Neuron (in vitro differentiated cells): Measurements from ENCODE around the gene COBL.

Source experiments
- H2AFZ ChIP-seq: one replicate; pipeline ENCODE4 v1.6.1; 2013; ENCODE audit warnings: low read depth, mild to moderate bottlenecking, inconsistent platforms, low read length, moderate library complexity
- H3K27me3 ChIP-seq: one replicate; pipeline ENCODE4 v1.6.1; 2013; ENCODE audit warnings: low read length; ENCODE audit not compliant: insufficient read depth
- H3K36me3 ChIP-seq: one replicate; pipeline ENCODE4 v1.6.1; 2013; ENCODE audit warnings: low read length; ENCODE audit not compliant: insufficient read depth
- H3K4me1 ChIP-seq: one replicate; pipeline ENCODE4 v1.6.1; 2013; ENCODE audit warnings: low read length; ENCODE audit not compliant: insufficient read depth
- H3K4me3 ChIP-seq: 2 replicates; pipeline ENCODE4 v1.5.1; 2013; ENCODE audit warnings: mild to moderate bottlenecking, low read length, moderate library complexity
- H3K9me3 ChIP-seq: one replicate; pipeline ENCODE4 v1.6.1; 2013; ENCODE audit warnings: low read length

Gene COBL

DNA sequence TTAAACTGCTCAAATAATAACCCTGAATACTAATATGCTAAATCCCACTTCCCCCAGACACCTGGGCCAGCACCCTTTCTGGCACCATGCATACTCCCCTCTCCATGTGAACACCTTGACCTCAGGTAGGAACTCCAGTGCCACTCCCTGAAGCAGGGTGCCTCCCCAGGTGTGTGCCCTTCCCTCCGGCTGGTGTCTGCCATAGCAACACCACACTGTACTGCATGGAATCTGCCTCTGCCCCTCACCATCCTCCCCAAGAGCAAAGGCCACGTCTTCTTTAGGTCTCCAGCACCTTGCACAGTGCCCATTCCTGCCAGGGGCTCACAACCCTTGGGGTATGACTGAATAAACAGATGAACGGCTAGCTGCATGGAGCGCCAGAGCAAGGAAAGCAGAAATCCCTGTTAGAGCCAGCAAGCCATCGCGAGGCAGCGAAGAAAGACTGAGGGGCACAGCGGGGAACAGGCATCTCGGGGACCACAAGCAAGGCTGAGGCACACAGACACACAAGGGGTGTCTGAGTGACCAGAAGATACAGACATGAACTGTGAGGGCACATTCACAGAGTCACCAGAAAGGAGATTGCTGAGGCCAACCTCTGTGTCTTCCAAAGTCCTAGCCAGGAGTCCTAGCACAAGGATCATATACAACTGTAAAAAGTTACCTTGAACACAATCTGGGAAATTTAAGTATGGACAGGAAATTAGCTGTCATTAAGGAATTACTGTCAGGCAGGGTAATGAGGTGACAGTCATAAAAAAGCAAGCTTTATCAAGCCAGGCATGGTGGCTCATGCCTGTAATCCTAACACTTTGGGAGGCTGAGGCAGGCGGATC is 25.7 kb downstream of the COBL start:
- H3K27me3 ChIP-seq, result no peaks in the 10 kb centered on the region
- H2AFZ ChIP-seq, result no peak overlapping the region
- H3K36me3 ChIP-seq, result no peaks in the 10 kb centered on the region
- H3K4me3 ChIP-seq, result no peak overlapping the region
- no peaks in the 10 kb centered on the region for H3K9me3 ChIP-seq
- H3K4me1 ChIP-seq, result no peaks in the 10 kb centered on the region

DNA sequence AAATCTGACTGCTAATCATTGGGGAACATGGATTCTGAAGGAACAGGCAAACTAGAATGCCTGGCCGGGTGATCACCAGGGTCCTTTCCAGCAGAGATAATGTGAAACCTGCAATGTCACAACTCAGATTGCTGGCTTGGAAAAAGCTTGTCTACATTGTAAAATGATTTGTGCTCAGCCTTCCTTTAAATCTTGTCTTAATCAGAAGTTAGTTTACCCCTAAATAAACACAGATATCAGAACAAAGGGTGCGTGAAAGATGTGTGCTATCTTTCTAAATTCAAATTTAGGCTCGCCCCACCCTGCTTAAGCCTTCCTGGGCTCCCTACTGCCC is 26.3 kb downstream of the COBL start:
- Histone ChIP-seq H3K4me3 (no peak overlapping the region), H3K36me3 (no peaks in the 10 kb centered on the region), H3K27me3 (no peaks in the 10 kb centered on the region), H3K9me3 (no peaks in the 10 kb centered on the region), H2AFZ (no peak overlapping the region), H3K4me1 (no peaks in the 10 kb centered on the region)

DNA sequence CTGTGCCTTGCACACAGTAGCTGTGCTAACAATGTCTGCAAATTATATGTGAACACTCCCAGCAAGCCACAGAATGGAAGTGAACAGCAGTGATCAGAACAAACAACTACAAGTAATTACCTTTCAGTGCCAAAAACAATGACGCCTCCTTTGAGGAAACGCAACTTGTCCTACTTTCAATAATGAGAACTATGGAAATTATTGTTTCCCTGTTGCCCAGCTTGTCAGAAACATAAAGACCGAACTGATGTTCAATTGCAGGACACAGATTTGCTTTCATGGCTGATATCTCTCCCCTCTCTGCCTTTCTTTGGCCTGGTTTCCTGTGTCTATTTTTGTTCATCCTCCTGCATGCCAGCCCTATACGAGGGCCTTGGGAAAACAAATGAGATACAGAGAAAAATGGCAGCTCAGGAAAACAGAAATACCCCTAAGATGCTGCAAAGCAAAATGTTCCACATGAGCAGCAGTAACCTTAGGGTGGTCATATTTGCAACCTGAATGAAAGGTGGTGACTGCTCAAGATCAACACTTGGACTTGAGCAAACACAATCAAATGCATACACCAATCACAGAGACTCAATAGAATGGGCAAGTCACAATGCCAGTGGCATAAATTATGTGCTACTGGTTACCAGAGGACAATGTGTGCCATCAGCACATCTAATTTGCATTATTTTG is 26.8 kb downstream of the COBL start:
- Histone ChIP-seq H3K36me3 (no peaks in the 10 kb centered on the region), H2AFZ (no peak overlapping the region), H3K27me3 (no peaks in the 10 kb centered on the region), H3K4me1 (no peaks in the 10 kb centered on the region), H3K4me3 (no peak overlapping the region), H3K9me3 (no peaks in the 10 kb centered on the region)

- Histone ChIP-seq H3K4me1 (no peaks in the 10 kb centered on the region), H3K4me3 (no peak overlapping the region), H3K36me3 (no peaks in the 10 kb centered on the region), H3K9me3 (no peaks in the 10 kb centered on the region), H3K27me3 (no peaks in the 10 kb centered on the region), H2AFZ (no peak overlapping the region)
Measured at GRCh38 chr7:51288896-51289622, 27.6 kb downstream of the COBL start.

DNA sequence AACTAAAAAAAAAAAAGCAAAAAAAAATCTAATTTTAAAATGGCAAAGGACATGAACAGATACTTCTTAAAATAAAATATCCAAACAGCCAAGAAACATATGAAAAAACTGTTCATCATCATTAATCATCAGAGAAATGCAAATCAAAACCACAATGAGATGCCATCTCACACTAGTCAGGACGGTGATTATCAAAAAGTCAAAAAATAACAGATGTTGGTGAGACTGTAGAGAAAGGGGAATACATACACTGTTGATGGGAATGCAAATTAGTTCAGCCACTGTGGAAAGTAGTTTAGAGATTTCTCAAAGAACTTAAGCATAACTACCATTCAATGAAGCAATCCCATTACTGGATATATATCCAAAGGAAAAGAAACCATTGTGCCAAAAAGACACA is 30.2 kb downstream of the COBL start:
- H3K4me3 ChIP-seq, result no peak overlapping the region
- H3K36me3 ChIP-seq, result no peaks in the 10 kb centered on the region
- no peaks in the 10 kb centered on the region for H3K9me3 ChIP-seq
- no peak overlapping the region for H2AFZ ChIP-seq
- no peaks in the 10 kb centered on the region for H3K4me1 ChIP-seq
- no peaks in the 10 kb centered on the region for H3K27me3 ChIP-seq

DNA sequence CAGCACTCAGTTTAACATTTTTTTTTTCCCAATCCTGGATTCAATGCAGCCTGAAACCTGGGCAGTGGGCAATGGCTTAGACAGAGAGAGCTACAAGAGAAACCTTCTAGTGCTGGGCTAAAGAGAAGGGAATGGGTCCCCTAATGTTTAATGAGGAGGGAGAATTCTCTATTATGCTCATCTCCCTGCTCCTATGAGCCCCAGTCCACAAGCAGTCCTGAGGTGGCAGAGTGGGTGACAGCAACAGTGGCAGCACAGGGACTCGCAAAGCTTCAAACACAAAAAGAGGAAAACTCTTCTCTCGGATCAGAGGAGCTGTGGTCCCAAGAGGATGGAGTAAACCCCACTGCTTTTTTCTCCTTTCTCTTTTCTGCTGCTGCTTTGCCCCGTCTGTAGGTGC is 36.5 kb downstream of the COBL start:
- H3K27me3 ChIP-seq, result peaks cover 3% of the 10 kb centered on the region
- no peaks in the 10 kb centered on the region for H3K4me1 ChIP-seq
- no peak overlapping the region for H2AFZ ChIP-seq
- no peak overlapping the region for H3K4me3 ChIP-seq
- H3K9me3 ChIP-seq, result no peaks in the 10 kb centered on the region
- H3K36me3 ChIP-seq, result no peaks in the 10 kb centered on the region

- Histone ChIP-seq H3K27me3 (peaks cover 3% of the 10 kb centered on the region), H3K4me3 (no peak overlapping the region), H2AFZ (no peak overlapping the region), H3K36me3 (no peaks in the 10 kb centered on the region), H3K4me1 (no peaks in the 10 kb centered on the region), H3K9me3 (no peaks in the 10 kb centered on the region)
Measured at GRCh38 chr7:51279391-51280023, 37.1 kb downstream of the COBL start.

GRCh38 chr7:51278797-51279196 is 37.8 kb downstream of the COBL start:
- Histone ChIP-seq H3K36me3 (no peaks in the 10 kb centered on the region), H3K9me3 (no peaks in the 10 kb centered on the region), H3K4me3 (no peak overlapping the region), H3K4me1 (no peaks in the 10 kb centered on the region), H2AFZ (no peak overlapping the region), H3K27me3 (peaks cover 3% of the 10 kb centered on the region)

DNA sequence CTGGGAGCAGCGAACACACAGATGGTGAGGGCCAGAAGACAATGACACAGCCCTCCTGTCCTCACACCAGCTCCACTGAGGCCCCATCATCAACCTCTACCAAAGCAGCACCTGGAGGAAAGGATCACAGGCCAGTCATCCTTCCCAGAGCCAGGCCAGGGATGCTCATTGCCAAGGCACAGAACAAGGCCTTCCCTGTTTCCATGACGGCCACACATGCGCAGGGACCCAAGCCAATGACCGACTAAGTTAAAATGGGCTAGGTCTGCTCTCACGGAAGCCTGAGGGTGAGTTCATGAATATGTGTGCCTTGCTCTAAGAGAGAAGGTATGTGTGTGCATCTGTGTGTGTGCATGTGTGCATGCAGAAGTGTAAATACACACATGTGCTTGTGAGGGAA is 39.6 kb downstream of the COBL start:
- no peak overlapping the region for H2AFZ ChIP-seq
- H3K4me3 ChIP-seq, result no peak overlapping the region
- no peaks in the 10 kb centered on the region for H3K9me3 ChIP-seq
- no peaks in the 10 kb centered on the region for H3K4me1 ChIP-seq
- H3K27me3 ChIP-seq, result peaks cover 3% of the 10 kb centered on the region
- H3K36me3 ChIP-seq, result no peaks in the 10 kb centered on the region

- no peak overlapping the region for H2AFZ ChIP-seq
- no peaks in the 10 kb centered on the region for H3K9me3 ChIP-seq
- no peaks in the 10 kb centered on the region for H3K36me3 ChIP-seq
- H3K4me3 ChIP-seq, result no peak overlapping the region
- no peaks in the 10 kb centered on the region for H3K4me1 ChIP-seq
- peaks cover 3% of the 10 kb centered on the region for H3K27me3 ChIP-seq
Measured at GRCh38 chr7:51276091-51276605, 40.5 kb downstream of the COBL start.

GRCh38 chr7:51275532-51275931 is 41.1 kb downstream of the COBL start:
- H3K27me3 ChIP-seq, result peaks cover 3% of the 10 kb centered on the region
- no peaks in the 10 kb centered on the region for H3K36me3 ChIP-seq
- no peaks in the 10 kb centered on the region for H3K9me3 ChIP-seq
- H3K4me3 ChIP-seq, result no peak overlapping the region
- H2AFZ ChIP-seq, result no peak overlapping the region
- no peaks in the 10 kb centered on the region for H3K4me1 ChIP-seq

- no peaks in the 10 kb centered on the region for H3K4me1 ChIP-seq
- peaks cover 3% of the 10 kb centered on the region for H3K27me3 ChIP-seq
Measured at GRCh38 chr7:51274955-51275354, 41.7 kb downstream of the COBL start.

GRCh38 chr7:51274001-51274400 is 42.6 kb downstream of the COBL start:
- H2AFZ ChIP-seq, result no peak overlapping the region
- H3K4me1 ChIP-seq, result no peaks in the 10 kb centered on the region
- H3K27me3 ChIP-seq, result peaks cover 3% of the 10 kb centered on the region
- no peaks in the 10 kb centered on the region for H3K9me3 ChIP-seq
- H3K4me3 ChIP-seq, result no peak overlapping the region
- H3K36me3 ChIP-seq, result no peaks in the 10 kb centered on the region

More at GRCh38 chr7:51274955-51275354, 41.7 kb downstream of the COBL start:
- Histone ChIP-seq H3K36me3 (no peaks in the 10 kb centered on the region), H3K9me3 (no peaks in the 10 kb centered on the region), H2AFZ (no peak overlapping the region), H3K4me3 (no peak overlapping the region)
